Endometrium (tissue), 2 donors: ENCODE results near the gene ZBTB22.

Experiments used
- FAIRE-seq: peaks from 2 replicates; lab custom pipeline; 2012; peaks lifted over from hg19 to GRCh38; lab: Jason Lieb, UNC
- donor health status: control.
- donor health status: control.

ZBTB22 gene

GRCh38 chr6:33330736-33331135 is 13.2 kb upstream of the ZBTB22 start:
- FAIRE-seq, result no peak

DNA sequence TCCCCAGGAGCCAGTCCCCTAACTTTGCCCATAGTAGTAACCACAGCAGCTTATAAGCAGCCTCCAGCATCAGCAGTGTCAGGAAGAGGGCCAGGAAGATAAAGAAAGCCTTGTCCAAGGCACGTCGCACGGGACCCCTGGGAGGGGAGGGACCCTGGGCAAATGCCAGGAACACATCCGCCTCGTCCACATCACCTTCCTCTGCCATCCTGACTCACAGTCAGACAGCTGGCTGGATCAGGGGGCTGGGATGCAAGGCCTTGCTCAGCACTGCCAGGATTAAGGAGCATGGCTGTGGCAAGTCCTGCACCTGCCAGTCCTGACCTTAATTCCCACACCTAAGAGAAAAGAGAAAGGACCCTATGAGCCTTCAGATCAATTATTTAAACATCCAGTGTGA is 11.5 kb upstream of the ZBTB22 start:
- FAIRE-seq, result no peak

DNA sequence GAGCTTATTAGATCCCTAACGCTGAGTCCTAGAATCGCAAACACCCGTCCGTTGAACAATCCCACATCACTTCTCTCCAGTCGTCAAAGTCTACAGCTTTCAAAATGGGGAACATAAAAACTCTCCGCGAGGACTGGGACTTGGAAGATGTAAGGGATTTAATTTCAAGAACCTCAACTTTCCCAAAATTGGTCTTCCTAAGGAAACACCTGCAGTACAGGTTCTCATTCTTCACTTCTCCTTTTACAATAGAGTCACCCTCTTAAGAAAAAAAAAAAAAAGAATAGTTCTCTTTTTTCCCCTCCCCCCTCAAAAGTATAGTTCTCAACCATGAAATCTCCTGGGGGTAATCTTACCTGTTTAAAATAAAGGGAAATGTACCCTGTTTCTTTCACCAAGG is 6.6 kb upstream of the ZBTB22 start:
- no peak for FAIRE-seq

DNA sequence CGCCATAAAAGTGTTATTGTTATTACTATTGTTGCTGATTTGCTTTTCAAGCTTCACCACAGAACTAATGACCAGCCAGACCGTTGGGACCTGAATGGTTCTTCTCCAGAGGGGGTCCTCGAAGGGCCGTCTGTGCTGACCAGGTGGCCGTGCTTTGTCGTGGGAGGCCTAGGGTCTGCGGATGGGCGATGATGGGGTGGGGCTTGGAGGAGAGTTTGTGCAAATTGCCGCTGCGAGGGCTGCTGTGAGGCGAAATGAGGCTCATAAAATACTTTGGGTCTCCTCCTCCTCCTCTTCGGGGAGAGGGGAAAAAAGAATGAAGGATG is 6.0 kb upstream of the ZBTB22 start:
- FAIRE-seq, result no peak

DNA sequence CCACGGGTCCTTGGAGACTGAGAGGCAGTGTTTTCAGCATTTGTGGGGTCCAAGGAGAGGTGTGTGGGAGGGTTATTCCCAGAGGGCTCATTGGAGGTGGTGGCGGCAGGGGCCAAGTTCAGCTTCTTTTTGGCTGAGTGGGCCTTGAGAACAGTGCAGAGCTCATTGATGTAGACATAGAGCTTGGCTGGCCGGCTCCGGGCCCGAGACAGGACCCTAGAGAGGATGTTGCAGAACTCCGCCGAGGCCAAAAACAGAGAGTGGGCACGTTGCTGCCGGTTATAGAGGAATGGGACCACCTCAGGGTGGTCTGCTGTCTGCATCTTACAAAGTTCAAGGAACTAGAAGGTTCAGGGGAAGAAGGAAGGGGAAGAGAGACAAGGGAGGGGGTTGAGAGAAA is 3.7 kb upstream of the ZBTB22 start:
- no peak for FAIRE-seq

DNA sequence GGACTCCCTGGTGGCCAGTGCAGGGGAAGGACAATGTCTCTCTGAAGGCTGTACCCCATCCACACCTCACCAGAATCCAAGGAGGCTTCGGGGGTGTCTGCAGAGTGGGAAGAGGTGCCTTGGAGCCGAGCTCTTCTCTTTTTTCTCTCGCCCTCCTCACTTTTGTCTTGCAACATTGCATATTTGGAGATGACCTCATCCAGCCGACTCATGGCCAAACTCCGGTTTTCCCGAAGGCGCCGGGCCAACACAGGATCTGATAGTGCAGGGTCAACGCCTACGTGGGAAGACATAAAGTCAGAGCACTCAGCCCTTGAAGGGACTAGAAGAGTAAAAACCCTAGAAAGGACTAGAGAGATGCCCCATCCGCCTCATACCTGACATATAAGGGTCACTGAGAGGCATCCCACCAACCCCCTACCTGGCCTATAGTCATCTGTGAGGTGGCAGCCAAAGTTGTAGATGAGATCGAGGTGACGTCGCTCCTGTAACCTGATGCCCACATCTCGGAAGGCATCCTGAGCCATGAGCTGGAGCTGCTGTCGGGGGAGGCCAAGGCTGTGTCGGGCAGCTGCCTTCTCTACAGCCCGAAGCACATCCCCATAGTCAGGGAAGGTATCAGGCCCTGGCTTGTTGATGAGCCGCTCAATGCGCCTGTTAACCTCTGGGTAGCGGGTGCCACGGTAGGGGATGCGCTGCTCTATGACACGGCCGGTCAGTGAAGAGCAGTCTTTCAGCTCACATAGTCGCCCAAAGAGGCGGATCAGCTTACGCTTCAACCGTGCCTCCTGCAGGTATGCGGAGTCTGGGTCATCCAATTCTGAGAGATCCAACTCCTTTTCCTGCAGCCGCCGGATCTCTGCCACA is 3.0 kb upstream of the ZBTB22 start:
- no peak for FAIRE-seq

DNA sequence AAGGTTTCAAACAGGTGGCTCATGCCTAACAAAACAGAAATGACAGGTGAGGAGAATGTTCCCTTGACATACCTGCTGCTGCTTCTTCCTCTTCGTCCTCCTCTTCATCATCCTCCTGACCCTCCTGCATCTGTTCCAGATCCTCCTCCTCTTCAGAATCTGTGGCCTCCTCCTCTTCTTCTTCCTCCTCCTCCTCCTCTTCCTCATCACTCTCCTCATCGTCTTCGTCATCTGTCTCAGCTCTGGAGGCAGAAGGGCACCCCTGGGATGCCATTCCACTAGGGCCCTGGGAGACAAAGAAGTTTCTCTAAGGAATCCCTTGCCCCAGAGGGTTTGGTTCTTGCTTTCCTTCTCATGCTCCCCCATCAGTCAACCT is 2.4 kb upstream of the ZBTB22 start:
- FAIRE-seq, result no peak

DNA sequence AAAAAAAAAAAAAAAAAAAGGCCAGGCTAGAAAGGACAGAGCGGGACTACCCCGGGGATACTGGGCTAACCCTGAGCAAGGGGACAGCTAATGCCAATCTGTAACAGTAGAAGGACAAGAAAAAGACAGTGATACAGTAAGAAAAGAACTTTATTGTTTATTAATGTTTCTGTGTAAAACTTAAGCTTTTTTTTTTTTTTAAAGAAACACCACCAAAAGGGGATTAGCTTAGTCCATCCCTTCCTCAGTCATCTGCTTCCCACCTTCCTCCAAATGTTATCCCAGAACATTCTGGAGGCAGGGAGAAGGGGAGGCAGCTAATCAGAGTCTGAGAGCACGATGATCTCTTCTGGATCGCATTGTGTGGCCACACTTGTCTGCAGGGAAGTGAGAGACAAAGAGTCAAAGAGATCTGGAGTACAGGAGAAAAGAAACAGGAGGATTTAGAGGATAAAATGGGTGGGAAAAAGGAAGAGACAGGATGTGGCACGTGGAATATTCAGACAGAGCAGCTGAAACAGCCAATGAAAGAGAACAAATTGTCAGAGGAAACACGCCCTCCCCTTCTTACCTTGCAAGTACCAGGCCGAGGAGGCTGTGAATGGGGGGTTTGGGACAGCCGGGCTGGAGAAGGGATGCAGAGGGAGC is 1.0 kb upstream of the ZBTB22 start:
- FAIRE-seq, result no peak

DNA sequence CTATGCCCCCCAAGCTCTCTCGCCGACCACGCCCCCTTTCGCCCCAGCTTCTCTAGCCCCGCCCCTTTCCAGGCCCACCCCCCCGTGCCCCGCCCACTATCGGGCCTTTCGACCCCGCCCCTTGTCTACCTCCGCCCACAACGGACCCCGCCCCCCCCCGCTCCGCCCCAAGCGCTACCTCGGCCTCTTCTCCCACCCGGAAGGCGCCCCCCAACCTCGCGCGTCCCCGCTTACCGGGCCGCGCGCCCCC is 200 bp downstream of the ZBTB22 start:
- FAIRE-seq, result no peak

- FAIRE-seq, result no peak
Measured at GRCh38 chr6:33316603-33317418, 733 bp downstream of the ZBTB22 start.

DNA sequence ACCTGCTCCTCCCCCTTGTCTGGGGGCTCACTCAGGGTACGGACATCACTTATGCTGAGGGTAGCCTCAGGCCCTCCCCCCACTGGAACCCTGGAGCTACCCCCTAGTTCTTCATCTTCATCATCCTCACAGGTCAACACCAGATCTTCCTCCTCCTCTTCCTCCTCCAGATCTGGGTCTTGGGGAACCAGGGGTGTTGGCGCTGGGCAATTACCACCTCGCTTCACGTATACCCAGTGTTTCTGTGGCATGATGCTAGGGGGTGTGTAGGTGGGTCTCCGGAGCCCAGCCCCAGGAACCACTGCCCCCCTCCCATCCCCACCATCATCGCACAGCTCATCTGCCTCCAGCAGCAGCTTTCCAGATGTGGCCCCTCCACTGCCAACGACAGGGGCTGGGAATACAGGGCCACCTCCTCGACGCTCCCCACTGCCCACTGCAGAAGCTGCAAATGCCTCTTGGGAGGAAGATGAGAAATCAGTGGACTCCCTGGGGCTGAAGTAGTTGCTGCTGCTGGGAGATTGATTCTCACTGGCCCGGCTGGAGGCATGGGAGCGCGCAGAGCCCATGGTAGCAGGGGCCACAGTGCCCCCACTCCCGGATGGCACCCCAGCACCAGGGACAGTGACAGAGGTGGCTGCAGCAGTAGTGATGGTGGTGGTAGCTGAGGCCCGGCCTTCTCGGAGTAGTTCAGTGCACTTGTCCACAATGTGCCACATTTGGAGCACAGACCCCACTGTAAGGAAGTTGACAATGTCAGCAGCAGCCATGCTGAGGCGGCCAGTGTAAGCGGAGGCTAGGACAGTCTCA is 1.5 kb downstream of the ZBTB22 start:
- FAIRE-seq, result no peak

DNA sequence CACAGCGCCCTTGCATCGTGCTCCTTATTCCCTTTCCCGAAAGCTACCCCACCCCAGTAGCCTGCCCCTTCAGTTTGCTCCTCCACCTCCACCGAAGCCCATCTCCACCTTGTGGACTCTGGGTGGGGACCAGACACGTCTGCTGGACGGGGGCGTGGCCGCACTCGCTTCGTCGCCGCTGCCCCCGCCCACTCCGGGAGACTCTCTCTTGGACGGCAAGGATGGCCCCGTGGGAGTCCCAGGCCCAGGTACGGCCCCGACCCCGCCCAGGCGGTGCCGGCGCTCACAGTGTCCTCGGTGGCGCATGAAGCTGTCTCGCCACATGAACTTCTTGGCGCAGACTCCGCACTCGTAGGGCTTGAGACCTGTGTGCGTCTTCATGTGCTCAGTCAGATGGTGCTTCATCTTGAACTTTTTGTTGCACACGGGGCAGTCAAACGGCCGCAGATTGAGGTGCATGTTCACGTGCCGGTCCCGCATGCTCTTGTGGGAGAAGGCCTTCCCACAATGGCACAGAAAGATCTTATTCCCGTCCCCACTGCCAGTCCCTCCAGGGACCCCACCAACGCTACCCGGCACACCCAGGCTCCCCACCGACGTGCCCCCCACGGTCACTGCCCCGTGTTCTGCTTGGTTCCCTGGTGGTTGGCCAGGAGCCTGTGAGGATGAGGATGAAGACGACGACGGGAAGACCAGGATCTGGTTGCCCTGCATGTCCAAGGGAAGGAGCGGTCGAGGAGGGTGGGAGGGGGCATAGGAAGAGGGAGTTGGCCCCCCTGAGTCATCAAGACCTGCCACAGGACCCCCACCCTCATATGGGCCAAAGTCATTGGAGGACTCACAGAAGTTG is 2.4 kb downstream of the ZBTB22 start:
- no peak for FAIRE-seq

GRCh38 chr6:33314515-33314942 is 3.0 kb downstream of the ZBTB22 start:
- no peak for FAIRE-seq

DNA sequence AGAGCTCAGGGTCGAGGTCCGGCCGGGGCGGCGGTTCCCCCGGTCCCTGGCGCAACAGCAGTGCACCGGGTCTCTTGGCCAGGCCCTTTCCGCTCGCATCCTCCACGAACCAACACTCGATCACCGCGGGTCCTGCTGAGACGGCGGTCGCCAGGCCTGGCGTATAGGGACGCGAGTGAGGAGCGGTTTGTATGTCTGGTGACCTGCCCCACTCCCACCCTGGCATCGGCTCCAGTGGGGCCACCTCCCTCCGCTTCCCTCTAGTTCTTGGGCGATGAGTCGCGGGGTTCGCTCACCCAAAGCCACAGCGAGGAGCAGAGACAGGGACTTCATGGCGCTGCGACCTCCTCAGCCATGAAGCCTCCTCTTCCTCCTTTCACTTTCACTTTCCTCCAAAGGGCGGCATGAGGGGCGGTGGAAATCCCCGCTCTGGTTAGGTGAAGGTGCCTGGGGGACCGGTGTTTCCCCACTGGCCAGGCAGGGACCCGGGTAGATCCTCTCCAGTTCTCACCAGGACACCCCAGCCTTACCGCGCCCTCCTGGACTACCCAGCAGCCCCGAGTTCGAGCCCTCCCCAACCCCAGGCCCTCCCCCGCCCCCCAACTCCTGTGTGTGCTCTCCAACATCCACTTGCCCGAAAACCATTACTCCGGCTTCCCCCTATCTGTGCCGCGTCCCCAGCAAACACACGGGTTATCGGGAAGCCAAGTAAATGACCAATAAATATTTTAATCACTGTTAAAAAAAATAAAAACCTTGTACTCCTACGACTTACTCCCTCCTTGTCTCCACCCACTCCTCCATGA is 3.6 kb downstream of the ZBTB22 start, which contains the start of gene TAPBP:
TSS of gene TAPBP (minus strand) at position 370 of the 806 bp plus-strand sequence. CDS start at position 333, 37 bp downstream.
- FAIRE-seq, result no peak

DNA sequence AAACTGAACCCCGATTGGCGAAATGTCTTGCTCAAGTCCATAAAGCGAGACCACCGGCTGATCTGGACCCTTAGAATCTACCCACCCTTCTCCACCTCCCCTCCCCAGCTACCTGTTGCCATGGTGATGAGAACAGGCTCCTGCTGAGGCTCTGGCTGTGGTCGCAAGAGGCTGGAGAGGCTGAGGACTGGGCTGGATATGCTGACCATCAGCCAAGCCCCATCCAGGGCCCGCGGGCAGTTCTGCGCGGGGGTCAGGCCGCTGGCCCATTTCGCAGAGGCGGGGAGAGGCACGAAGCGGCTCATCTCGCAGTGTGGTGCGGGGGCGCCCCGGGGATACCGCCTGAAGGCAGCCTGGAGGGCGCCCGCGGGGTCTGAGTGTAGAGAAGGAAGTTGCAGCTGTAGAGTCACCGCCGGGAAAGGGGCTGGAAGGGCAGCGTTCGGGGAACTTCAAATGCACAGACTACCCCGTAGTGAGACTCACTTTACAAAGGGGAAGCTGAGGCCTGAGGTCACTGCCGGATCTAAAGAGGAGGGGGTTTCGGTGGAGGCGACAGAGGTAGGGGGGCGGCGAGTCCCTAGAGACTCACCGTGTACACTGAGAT is 4.3 kb downstream of the ZBTB22 start:
- FAIRE-seq, result no peak

- no peak for FAIRE-seq
Measured at GRCh38 chr6:33312361-33313104, 5.0 kb downstream of the ZBTB22 start.

- no peak for FAIRE-seq
Measured at GRCh38 chr6:33306356-33306755, 11.2 kb downstream of the ZBTB22 start.

DNA sequence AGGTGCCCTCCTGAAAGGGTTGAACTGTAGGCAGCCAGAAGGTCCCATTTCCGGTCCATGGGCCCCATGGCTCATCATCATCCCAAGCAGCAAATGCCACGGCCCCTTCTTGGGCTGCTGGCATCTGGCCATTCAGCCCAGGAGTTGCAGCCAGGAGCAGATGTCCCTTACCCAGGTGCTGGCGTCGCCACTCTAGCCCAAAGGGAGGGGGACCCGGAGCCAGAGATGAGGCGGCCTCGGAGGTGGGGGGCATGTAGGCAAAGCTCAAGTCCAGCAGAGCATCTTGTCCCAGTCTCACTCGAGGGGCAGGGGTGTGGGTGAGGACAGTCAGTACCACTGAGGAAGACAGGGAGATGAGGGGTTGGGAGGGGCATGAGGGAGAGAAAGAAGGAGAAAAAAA is 12.5 kb downstream of the ZBTB22 start:
- no peak for FAIRE-seq

GRCh38 chr6:33304216-33304615 is 13.3 kb downstream of the ZBTB22 start:
- no peak for FAIRE-seq
